ENCODE results near the gene ERG. TPM values are rescaled to one million over a fixed set of nuclear protein-coding genes. Genes with fewer than 3 reads are reported as not detected.
A peak's percentile ranks its signal among the peaks of the same experiment; 100 is the strongest.

ERG gene
- total RNA-seq, 2 experiments from 2014 or later, result not detected

DNA sequence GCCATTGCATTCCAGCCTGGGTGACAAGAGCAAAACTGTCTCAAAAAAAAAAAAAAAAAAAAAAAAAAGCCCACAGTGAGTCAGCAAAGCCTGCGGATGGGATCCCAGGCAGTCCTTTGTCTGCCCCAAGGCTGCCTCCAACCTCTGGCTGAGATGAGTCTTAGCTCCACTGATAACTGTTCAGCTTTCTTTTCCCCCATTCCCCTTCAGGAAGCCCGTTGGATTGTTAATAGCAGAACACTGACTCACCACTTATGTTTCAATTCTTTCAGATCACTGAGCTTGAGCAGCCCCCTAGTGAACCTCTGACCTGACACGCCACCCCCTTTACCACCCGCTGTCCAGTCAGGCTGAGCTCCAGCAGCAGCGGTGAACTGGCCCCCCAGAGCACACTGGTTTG lies 57.5 kb downstream of the ERG start:
- no peak overlapping the region for H3K4me3 Mint-ChIP-seq
- intact Hi-C loops (cut with DNase I, micrococcal nuclease), result no loop called here
- DNase-seq (no peak), ATAC-seq (ENCODE audit: poor library complexity) (no peak)
- no peaks in the 10 kb centered on the region for H3K27me3 Mint-ChIP-seq
- no peaks in the 10 kb centered on the region for H3K4me1 ChIP-seq (ENCODE audit: insufficient read depth, low read length)
- no peaks in the 10 kb centered on the region for H3K4me1 Mint-ChIP-seq (ENCODE audit: low read depth)
- H3K36me3 Mint-ChIP-seq (ENCODE audit: low read depth), result no peaks in the 10 kb centered on the region
- no peak overlapping the region for H3K27ac Mint-ChIP-seq
- H3K9me3 ChIP-seq (ENCODE audit: control insufficient read depth in 1 of 2, insufficient read depth in 1 of 2, low read length in 2 of 2), result peaks cover 0 to 15% of the 10 kb centered on the region in 2 experiments
- H3K27me3 ChIP-seq (ENCODE audit: control insufficient read depth in 1 of 2, insufficient read depth in 2 of 2, low read length in 2 of 2), result peaks cover 0 to 2% of the 10 kb centered on the region in 2 experiments
- H3K36me3 ChIP-seq (ENCODE audit: insufficient read depth, low read length), result no peaks in the 10 kb centered on the region
- no peak for TF ChIP-seq CTCF (IDR thresholded peaks at IDR 0.05)
- no peaks in the 10 kb centered on the region for H3K9me3 Mint-ChIP-seq
- H3K27ac ChIP-seq (ENCODE audit: low read depth in 1 of 2, low read length in 2 of 2), result no peak overlapping the region
- ChIA-PET POLR2A (no interaction called here), CTCF (no interaction called here)
- H3K4me3 ChIP-seq (ENCODE audit: low read length), result no peak overlapping the region

DNA sequence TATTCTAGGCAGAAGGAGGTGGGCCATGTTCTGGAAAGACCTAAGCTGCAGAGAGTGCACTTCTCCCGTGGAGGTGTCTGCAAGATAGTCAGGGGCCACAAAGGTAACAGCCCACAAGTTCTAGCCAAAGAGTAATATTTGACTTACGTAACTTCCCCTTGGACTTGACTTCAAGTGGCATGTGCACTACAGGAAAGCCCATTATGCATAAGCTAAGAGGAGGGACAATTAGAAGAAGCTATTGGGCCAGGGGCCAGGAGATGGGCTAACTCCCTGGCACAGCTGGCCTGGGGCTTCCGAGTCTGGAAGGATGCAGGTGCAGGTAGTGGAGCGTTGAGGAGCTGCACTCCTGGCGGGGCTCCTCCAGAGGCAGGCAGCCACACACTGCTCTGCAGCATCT lies 58.3 kb downstream of the ERG start:
- no peak for TF ChIP-seq CTCF (IDR thresholded peaks at IDR 0.05)
- intact Hi-C loops (cut with DNase I, micrococcal nuclease), result no loop called here

DNA sequence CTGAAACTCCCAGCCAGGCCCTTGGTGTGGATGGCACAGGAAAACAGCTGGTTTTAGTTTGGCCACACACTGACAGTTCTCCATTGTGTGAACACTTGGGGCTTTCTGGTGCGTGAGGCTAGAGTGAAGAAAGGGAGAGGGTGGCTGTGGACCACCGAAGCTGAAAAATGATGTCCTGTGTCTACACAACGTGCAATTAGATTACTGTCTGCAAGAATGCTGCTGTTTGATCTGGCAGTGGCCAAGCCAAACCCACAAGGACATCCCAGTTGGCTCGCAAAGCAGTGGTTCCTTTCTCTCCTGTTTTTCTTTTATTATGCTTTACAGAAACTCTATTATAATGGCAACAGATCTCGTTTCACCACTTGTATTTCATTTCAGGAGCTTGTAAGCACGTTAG lies 58.9 kb downstream of the ERG start:
- H3K27ac Mint-ChIP-seq, result no peak overlapping the region
- intact Hi-C loops (cut with DNase I, micrococcal nuclease), result no loop called here
- Histone ChIP-seq H3K36me3 (ENCODE audit: insufficient read depth, low read length) (no peaks in the 10 kb centered on the region), H3K4me1 (ENCODE audit: insufficient read depth, low read length) (no peaks in the 10 kb centered on the region), H3K9me3 (ENCODE audit: control insufficient read depth in 1 of 2, insufficient read depth in 1 of 2, low read length in 2 of 2) (peaks cover 0 to 15% of the 10 kb centered on the region in 2 experiments), H3K27me3 (ENCODE audit: control insufficient read depth in 1 of 2, insufficient read depth in 2 of 2, low read length in 2 of 2) (no peaks in the 10 kb centered on the region), H3K4me3 (ENCODE audit: low read length) (no peak overlapping the region), H3K27ac (ENCODE audit: low read depth in 1 of 2, low read length in 2 of 2) (no peak overlapping the region)
- H3K27me3 Mint-ChIP-seq, result no peaks in the 10 kb centered on the region
- ChIA-PET POLR2A (no interaction called here), CTCF (no interaction called here)
- no peaks in the 10 kb centered on the region for H3K9me3 Mint-ChIP-seq
- no peak for TF ChIP-seq CTCF (IDR thresholded peaks at IDR 0.05)
- no peaks in the 10 kb centered on the region for H3K36me3 Mint-ChIP-seq (ENCODE audit: low read depth)
- ATAC-seq (ENCODE audit: poor library complexity), result no peak
- no peaks in the 10 kb centered on the region for H3K4me1 Mint-ChIP-seq (ENCODE audit: low read depth)
- no peak overlapping the region for H3K4me3 Mint-ChIP-seq
- no peak for DNase-seq

More for the DNA sequence above, 58.3 kb downstream of the ERG start:
- H3K36me3 ChIP-seq (ENCODE audit: insufficient read depth, low read length), result no peaks in the 10 kb centered on the region
- no peak overlapping the region for H3K27ac ChIP-seq (ENCODE audit: low read depth in 1 of 2, low read length in 2 of 2)
- ChIA-PET POLR2A (no interaction called here), CTCF (no interaction called here)
- Mint-ChIP-seq H3K27me3 (no peaks in the 10 kb centered on the region), H3K36me3 (ENCODE audit: low read depth) (no peaks in the 10 kb centered on the region), H3K4me3 (no peak overlapping the region), H3K4me1 (ENCODE audit: low read depth) (no peaks in the 10 kb centered on the region), H3K27ac (no peak overlapping the region), H3K9me3 (no peaks in the 10 kb centered on the region)
- no peak for ATAC-seq (ENCODE audit: poor library complexity)
- H3K4me3 ChIP-seq (ENCODE audit: low read length), result no peak overlapping the region
- H3K9me3 ChIP-seq (ENCODE audit: control insufficient read depth in 1 of 2, insufficient read depth in 1 of 2, low read length in 2 of 2), result peaks cover 0 to 15% of the 10 kb centered on the region in 2 experiments
- no peaks in the 10 kb centered on the region for H3K4me1 ChIP-seq (ENCODE audit: insufficient read depth, low read length)
- DNase-seq, result peak in 1 of 14 experiments; percentile 13
- no peaks in the 10 kb centered on the region for H3K27me3 ChIP-seq (ENCODE audit: control insufficient read depth in 1 of 2, insufficient read depth in 2 of 2, low read length in 2 of 2)

Measured in CD4-positive, alpha-beta T cell (primary cell).